ENCODE results near the gene ANTXR2. TPM values are rescaled to one million over a fixed set of nuclear protein-coding genes. Genes with fewer than 3 reads are reported as not detected.
"Not testable (repeated sequence)": the region's sequence is repeated elsewhere in the genome, so short reads cannot be mapped to it uniquely, and the experiment has no call there.

The ANTXR2 gene
- total RNA-seq, 1 donor from 2014 or later: 32.2 TPM

DNA sequence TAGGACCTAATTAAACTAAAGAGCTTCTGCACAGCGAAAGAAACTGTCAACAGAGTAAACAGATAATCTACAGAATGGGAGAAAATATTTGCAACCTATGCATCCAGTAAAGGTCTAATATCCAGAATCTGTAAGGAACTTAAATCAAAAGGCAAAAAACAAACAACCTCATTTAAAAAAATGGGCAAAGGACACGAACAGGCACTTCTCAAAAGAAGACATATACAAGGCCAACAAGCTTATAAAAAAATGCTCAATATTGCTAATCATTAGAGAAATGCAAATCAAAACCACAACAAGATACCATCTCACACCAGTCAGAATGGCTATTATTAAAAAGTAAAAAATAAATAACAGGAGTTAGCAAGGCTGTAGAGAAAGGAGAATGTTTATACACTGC is 81.9 kb downstream of the ANTXR2 start:
- DNase-seq (ENCODE audit: low read depth): not testable (repeated sequence)

DNA sequence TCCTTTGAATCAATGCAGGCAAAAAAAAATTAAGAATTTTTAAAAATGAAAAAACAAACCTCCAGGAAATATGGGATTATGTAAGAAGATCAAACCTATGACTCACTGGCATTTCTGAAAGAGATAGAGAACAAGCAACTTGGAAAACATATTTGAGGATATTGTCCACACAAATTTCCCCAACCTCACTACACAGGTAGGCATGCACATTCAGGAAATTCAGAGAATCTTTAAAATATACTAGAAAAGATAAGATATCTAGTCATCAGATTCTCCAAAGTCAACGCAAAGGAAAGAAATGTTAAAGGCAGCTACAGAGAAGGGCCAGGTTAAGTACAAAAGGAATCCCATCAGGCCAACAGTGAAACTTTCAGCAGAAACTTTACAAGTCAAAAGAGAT is 85.6 kb downstream of the ANTXR2 start:
- DNase-seq (ENCODE audit: low read depth): no peak

DNA sequence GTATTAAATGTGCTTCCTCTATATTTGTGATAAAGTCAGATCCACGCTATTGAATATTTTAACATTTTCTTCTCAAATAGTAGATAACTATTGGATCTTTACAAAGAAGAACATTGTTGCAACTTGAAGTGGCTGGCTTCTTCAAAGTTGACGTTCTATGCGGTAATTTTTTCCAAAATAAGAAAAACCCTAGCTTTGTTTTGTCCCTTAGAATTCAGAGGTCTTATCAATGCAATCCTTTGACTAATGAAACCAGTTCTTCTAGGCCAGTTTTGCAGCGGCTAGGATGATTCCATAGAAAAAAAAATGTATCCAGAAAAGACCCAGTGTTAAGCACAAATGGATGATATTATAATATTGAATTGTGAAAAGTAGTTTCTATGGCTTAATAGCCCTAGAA is 89.6 kb downstream of the ANTXR2 start:
- DNase-seq (ENCODE audit: low read depth): no peak

DNA sequence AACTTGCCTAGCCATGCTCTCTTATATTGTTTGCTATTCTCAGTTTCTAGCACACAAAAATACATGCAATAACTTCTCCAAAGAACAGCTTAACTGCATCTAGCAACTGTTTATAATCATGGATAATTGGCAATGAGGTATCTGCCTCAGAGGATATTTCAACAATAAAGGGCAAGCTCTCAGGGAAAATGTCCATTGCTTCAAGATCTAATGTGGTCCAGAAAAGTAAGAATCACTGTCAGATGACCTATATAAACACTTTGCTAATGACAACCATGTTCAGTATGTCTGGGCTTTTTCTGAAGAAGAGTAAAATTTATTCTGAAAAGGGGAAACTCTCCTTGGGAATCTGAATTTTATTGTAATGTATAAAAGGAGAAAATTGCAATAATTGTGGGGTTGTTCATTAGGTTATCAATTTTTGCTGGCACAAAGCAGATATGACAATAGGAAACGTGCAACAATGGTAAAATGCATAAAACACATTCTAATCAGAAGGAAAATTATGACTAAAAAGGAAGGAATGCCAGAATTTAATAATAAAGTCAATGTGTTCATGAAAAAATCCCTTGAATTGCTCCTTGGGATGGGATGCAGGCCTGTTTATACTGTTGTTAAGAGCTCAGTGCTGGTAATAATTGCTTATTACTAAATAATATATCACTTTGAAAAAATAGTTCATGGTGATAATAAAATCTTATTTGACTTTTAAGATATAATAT is 90.3 kb downstream of the ANTXR2 start:
- no peak for DNase-seq (ENCODE audit: low read depth)

DNA sequence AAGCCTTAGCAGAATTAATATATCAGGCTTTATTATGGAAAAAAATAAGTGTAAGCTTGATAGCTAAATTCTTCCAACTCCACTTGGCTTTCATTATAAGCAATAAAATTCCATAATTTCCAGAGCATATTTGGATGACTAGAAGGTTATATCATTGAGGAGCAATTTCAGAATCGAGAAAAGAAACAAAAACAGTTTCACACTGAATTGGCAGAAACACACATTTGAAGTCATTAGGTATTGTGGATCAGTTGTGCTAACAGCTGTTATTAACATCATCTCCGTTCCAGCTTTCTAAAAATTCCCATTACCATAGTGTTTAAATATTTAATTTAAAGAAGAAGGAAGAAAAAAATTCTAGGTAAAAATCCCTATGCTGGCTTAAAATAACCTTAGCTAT is 92.6 kb downstream of the ANTXR2 start:
- no peak for DNase-seq (ENCODE audit: low read depth)

DNA sequence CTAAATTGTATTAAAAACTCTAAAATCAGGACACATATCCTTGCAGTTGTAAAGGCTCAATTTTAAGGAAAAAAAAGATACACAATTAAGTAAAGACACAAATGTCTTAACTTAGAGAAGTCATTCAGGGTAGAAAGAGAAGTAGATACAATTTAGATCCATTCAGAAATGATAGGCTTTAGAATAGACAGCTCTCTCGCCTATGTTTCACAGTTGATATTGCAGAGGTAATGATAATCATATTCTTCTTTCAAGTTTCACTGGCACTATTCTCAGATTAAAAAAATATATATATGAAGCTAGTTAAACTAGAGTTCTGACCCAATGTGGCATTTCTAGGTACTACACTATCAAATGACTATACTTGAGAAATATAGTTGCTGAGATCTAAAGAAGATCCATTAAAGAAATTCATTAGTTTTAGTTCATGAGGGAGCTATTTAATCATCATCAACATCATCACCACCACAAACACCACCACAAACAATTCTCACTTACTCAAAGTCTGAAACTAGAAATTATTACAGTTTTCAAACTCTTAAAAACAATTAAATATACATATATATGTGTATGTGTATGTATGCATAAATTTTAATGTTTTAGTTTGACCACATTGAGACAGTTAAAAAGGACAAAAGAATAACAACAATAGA is 93.1 kb downstream of the ANTXR2 start:
- no peak for DNase-seq (ENCODE audit: low read depth)

DNA sequence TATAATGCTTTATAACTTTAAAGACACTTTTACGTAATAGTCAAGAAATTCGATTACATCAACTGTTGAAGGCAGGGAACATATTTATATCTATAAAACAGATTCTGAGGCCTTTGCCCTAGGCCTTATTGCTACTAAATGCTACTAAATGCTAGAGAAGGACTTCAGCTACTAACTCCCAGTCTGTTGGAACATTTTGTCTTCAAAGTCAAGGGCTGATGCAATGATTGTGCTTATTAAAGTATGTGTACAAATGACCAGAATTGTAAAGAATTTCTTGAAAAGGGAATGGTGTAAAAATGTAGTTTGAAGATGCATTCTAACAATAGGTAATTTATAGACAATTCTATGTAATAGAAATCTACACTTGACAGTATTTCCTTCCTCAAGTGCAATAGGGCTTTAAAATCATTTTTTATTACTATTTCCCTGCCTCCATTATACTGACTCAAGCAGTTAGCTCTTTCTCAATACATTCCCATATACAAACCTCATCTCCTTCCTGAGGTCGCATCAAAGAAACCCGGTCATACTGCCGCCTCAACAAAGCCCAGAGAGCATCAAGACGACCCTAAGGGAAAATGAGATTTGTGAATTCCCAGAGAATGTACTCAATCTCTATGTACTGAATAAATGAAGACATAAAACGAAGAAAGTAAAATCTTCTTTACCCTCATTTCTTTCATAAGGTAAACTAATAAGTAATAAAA is 95.7 kb downstream of the ANTXR2 start:
- no peak for DNase-seq (ENCODE audit: low read depth)

DNA sequence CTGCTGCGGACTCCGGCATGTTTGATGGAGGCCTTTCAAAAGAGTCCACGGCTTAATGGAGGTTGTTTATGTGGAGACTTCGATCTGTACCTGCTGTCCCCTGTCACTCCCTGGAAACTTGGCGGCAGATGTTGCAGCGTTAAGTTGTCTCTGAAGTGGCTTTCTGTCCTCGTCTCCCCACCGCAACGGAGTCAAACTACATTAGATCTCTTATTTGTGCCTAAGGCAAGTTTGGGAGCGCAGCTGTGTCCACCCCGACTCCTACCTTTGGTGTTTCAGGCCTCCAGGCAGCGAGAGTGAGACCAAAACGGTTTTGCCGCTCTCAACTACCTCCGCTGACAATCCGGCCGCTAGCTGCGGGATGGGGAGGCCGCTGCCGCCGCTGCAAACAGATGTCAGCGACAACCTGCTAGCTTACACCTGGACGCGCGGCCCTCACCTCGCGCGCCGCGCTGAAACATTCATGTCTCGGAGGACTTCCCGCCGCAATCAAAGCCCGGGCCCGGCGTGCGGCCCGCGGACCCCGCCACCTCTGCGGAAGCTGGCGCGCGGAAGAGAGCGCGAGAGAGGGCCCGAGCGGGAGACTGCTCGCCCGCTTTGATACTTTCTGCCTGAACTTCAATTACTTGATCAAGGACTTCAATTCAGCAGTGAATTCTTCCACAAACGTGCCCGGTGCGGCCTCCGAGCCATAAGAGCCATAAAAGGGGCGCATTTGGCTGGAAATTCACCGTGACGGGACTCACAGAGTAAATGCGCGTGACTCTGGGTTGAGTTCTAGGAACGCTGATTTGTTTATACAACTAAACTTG is 108.4 kb downstream of the ANTXR2 start:
- DNase-seq (ENCODE audit: low read depth): peak; percentile 33

DNA sequence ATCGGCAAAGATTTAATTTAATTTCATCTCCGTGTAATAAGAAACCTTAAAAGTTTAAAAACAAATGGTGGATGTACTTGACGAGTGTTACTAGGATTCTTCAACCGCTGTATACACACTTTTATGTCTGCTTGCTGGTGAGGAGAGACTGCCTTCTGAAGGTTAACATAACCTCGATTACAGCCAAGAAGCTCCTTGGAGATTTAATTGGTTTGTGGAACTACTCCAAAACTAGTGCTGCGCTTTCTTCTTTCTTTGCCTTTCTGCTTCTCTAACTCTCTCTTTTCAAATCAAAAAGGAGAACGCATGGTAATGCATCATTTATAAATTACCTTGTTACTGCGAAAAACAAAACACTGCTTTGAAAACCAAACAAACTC is 109.0 kb downstream of the ANTXR2 start:
- no peak for DNase-seq (ENCODE audit: low read depth)

DNA sequence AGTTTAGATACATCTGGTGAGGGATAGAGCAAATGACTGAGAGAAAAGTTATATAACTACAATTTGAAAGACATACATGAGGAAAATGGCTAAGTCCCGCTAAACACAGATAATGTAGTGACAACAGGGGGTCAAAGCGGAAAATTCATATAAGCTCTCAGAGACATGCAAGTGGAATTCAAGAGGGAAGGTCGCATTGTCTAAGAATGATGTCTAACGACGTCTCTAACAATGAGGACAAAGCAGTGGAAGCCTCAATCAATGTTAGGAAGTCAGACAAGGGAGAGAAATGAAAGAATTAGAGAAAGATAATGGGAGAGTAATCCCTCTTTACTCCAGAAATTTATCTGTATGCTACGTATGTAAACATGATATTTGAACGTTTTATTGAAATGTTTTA is 113.4 kb downstream of the ANTXR2 start:
- no peak for DNase-seq (ENCODE audit: low read depth)

DNA sequence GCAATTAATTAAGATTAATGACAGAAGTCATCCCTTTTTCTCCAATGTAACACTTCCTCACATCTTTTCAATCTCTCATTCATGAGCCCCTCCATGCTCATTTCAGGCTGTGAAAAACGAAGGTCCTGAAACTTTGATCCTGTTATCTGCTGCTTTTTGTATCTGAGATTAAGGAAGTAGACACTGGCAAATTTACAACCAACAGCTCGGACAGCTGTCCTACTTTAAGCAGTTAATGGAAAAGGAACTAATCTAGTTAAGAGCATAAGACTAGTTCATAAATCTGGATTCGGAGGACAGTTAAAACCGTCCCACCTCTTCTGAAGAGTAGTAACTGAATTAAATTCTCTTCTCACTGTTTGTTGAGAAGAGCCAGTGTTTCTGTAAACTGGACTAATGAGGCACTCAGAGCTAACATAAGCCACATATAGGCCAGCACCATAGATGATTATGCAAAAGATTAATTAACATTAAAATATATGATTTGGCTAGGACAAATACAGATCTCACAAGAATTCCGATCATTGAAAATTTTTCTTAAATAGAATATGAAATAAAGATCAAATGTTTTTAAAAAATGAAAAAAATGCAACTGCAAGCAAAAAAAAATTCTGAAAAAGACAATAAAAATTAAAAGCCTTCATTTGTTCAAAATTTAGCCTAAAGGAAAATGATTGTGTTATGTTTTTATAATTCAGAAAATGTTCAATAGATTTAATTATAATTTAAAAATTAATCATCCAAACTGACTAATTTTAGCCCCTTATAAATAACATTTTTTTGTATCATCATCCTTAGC is 114.4 kb downstream of the ANTXR2 start:
- DNase-seq (ENCODE audit: low read depth): no peak

DNA sequence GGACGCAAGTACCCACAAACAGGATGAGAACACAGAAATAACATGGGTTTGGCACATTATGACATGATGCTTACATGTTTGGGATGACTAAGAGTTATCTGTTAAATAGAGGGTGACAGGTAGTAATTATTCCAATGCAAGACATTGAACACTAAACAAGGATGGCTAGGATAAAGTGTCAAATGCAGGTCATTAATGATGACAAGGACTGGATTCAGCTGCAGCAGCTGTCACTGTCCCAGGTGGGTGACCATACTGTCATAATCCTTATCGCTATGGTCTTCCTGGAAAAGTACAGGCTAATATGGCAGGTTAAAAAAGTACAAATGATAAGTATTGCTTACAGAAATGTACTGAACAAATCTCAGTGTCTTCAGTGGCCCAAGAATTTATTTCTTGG is 123.9 kb downstream of the ANTXR2 start:
- DNase-seq (ENCODE audit: low read depth): no peak

DNA sequence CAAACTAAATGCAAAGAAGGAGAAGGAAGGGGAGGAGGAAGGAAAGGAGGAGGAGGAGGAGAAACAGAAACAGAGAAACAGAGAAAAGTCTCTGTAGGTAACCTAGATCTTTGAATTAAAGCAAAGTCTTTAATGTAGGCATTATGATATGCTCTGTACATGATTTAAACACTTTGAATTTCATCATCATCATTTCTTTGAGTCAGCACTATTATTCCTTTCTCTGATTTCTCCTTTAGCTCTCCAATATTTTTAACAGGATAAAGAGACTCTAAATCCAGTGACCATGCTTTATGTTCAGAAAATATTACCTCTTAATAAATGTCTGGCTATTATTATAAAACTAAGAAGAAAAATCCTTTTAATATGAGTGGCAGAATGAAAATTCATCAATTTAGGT is 124.3 kb downstream of the ANTXR2 start:
- no peak for DNase-seq (ENCODE audit: low read depth)

DNA sequence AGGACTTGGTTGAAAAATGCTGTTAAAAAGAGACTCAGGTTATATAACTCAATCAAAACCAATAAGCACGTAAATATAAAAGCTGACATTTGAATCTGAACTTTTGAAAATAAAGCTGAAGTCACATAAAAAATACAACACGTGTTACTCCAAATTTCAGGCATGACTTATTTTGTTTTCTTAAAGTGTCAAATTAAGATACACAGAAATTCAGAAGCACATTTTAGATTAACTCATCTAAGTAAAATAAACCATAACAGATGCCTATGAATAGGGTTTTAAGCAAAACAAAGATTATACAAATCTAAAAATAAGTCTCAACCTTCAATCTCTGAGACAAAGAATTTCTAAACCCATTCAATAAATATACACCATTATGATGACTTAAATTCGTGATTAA is 124.8 kb downstream of the ANTXR2 start:
- DNase-seq (ENCODE audit: low read depth): no peak

DNA sequence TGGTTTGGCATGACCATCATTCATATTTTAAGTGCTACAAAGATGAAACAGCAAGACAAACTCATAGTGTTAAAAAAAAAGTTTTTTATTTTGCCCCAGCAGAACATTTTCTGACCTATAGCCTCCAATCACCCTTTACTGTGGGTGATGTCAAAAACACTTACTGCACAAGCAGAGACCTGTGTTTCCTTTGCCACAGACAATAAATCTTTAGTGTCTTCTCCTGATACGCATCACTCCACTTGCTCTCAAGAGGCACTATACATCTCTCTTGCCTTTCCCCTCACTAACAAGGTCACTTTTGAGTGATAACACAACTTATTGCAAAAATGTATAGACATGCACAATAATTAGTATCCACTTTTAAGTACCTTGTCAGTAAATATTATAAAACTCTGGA is 125.6 kb downstream of the ANTXR2 start:
- DNase-seq (ENCODE audit: low read depth): no peak

DNA sequence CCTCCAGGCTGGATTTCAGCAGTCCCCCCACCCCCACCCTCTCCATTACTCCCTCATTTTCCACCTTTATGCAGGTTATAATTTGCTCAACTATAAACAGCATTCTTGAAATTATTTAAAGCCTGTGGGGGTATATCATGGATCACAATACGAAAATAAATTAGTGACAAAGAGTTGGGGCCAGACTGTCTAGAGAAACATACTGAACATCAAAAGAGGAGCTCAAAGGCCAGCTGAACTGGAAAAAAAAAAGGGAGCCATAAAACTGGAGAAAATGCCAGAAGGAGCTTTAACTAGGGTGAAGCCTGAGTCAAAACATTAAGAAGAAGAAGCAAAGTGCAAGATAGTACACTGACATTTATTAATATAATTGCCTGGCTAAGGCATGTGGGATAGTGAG is 137.8 kb downstream of the ANTXR2 start:
- DNase-seq (ENCODE audit: low read depth): no peak

DNA sequence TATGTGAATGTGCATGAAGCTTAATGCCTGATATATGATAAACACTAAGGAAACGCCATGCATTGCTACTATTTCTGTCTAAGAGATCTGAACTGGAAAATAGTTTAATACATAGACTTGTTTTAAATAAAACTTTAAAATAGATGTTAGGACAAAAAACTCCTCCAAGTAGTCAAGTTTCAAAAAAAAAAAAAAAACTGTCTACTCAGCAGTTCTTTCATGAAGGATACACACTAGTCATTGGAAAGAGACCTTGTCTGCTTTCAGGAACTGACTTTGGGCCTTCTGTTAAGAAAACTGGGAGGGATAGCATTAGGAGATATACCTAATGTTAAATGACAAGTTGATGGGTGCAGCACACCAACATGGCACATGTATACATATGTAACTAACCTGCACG is 138.4 kb downstream of the ANTXR2 start:
- DNase-seq (ENCODE audit: low read depth): no peak

DNA sequence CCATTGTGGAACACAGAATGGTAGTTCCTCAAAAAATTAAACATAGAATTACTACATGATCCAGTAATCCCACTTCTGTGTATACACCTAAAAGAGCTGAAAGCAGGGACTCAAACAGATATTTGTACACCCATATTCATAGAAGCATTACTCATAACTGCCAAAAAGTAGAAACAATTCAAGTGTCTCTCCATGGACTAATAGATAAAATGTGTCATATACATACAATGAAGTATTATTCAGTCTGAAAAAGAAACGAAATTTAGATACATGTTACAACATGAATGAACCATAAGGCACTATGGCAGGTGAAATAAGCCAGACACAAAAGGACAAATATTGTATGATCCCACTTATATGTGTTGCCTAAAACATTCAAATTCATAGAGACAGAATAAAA is 145.1 kb downstream of the ANTXR2 start:
- DNase-seq (ENCODE audit: low read depth): no peak

DNA sequence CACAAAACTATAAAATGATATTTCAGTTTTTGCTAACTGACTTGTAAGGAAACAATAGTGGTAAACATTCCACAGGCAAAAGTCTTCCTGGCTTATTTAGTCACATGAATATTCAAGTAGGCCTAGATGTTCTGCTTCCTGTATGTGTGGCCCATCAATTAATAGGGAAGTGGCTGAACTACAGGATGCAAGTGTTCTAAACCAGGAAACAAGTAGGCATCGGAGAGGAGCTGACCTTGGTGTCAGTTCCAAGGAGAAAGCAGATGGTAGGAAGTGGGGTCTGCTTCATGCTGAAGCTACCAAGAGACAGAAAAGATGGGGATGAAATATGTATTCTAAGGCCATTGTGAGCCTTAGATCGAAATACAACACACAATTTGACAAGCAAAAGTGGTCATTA is 149.7 kb downstream of the ANTXR2 start:
- DNase-seq (ENCODE audit: low read depth): no peak

DNA sequence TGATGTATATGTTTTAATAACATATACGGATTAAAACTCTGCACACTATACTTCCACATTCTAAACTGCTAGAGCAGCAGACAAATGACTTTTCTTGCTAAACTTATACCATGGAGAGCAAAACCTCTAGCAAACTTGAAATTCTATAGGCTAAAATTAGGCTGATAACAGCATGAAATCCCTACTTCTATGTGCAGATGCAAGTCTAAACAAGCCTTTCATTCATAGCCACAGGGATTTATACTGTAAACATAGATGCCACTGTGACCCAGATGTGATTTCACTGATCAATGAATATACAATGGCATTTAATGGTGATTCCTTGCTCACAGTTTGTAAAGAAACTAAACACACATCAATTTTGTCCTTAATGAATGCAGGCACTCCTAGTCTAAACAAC is 151.0 kb downstream of the ANTXR2 start:
- no peak for DNase-seq (ENCODE audit: low read depth)

DNA sequence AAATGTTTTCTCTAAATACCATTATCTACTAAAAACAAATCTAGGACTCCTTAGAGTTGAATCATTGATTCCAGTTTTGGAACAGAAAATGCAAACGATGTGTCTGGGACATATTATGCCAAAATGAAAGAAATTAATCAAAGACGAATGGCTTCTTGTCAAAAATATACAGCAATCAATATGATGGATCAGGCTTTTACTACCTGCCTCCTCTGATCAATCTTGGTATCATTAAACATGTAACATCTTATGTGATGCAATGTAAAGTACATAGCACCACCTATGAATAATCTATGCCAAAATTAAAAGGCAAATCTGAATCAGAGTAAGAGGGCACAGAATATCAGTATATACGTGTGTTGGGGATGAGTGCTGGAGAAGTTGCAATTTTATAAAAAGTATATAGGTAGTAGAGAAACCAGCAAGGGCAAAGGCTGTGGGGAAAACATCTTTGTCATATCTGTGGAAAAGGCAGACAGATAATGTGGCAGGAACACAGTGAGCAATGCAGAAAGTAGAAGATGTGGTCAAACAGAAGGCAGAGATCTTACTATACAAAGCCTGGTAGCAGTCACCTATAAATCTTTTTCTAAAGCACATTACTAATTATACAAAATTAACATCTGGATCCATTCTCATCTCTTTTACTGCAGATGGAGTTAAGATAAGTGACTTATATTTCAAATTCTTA is 152.7 kb downstream of the ANTXR2 start:
- DNase-seq (ENCODE audit: low read depth): no peak
